Esophagus squamous epithelium (tissue), 4 donors: ENCODE results near the gene BANF2.

Source experiments
- POLR2A ChIP-seq, 4 donors: fragments of 450-650 bp; IDR thresholded peaks; one replicate each; pipeline ENCODE4 v1.6.1; 2017; ENCODE audit warnings: antibody characterized with exemption in 4 of 4, mild to moderate bottlenecking in 4 of 4, moderate library complexity in 3 of 4
- TF ChIP-seq, protein P1 (sequence below), 6 experiments: fragments of 450-650 bp in 4 of 6; fragments of 200-600 bp in 2 of 6; sonication (generic) in 2 of 6; IDR thresholded peaks; one replicate each; pipeline ENCODE4 v1.5.1; 2016 to 2019; ENCODE audit warnings: antibody characterized with exemption in 6 of 6, mild to moderate bottlenecking in 4 of 6, moderate library complexity in 4 of 6

DNA sequence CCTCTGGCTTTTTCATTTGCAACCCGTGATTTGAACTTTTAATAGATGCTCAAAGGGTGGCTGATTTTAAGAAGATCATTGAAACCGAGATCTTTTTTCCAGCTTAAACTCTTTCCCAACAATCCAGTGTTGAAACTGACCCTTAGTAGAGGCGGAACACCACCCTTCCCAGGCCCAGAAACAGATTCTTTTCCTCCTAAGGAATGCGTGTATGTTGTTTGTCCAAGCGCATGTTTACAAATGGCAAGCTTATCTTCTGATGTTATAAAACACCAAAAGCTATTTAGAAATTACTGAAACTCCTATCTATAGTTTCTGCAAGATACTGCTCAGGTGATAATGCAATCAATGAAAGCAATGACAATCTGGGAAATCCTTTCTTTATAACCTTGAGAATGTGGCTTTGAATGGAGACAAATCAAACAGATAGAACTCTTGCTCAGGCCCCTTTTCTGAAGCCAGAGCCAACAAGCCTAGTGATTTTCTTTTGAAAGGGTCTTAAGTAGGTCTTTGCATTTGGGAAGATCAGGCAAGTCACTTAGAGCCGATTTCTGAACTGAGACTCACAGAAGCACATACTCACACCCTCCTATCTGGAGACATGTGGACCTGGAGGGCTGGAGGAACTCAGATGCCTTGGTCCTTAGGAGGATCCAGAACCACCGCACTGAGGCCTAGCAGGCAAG lies 9.1 kb downstream of the BANF2 start:
- TF ChIP-seq, protein P1, sequence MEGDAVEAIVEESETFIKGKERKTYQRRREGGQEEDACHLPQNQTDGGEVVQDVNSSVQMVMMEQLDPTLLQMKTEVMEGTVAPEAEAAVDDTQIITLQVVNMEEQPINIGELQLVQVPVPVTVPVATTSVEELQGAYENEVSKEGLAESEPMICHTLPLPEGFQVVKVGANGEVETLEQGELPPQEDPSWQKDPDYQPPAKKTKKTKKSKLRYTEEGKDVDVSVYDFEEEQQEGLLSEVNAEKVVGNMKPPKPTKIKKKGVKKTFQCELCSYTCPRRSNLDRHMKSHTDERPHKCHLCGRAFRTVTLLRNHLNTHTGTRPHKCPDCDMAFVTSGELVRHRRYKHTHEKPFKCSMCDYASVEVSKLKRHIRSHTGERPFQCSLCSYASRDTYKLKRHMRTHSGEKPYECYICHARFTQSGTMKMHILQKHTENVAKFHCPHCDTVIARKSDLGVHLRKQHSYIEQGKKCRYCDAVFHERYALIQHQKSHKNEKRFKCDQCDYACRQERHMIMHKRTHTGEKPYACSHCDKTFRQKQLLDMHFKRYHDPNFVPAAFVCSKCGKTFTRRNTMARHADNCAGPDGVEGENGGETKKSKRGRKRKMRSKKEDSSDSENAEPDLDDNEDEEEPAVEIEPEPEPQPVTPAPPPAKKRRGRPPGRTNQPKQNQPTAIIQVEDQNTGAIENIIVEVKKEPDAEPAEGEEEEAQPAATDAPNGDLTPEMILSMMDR (IDR thresholded peaks at IDR 0.05), result no peak
- TF ChIP-seq POLR2A (IDR thresholded peaks at IDR 0.05), result no peak
